Measurements from ENCODE around the gene PARVB.

DNA sequence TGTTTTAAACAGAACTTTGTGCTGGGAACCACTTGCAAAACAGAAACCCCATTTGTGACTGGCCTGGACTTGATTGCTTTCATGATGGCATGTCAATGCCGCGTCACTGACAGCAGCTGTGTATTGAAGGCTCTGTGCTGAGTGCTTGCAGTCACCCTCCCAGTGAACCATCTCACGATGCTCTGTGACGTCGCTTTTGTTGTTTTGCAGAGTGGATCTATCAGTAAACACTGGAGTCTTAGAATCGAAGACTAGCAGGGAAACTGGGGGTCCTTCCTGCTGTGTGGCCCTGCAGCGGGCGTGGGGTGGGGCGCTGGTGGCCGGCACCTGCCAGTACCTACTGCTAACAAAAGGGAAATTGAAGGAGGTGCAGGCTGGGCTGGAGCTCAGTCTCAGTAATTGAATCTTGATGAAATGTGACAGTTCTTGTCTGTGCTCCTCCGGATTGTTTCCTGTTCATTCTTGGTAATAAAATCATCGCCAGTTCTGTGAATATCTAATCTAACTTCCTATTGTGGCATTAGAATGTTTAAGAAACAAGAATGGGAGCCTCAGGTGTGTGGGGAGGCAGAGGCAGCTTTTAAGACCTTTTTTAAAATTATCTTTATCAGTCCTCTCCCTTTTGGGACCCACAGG, 106.1 kb downstream of the PARVB start:
- TF ChIP-seq SIN3B (IDR thresholded peaks at IDR 0.05; ENCODE audit: low read depth) (no peak), TAF1 (IDR thresholded peaks at IDR 0.05; ENCODE audit: control insufficient read depth, extremely low read depth, insufficient read depth, low read length, severe bottlenecking) (no peak), RCOR1 (IDR thresholded peaks at IDR 0.05; ENCODE audit: borderline replicate concordance in 1 of 2, low read depth in 2 of 2, low read length in 2 of 2) (no peak), CBX1 (IDR thresholded peaks at IDR 0.05; ENCODE audit: low read depth) (no peak)
